BE2C (cell line): Measurements from ENCODE around the gene SSH3.

Experiments used
- DNase-seq: peaks from one replicate; pipeline ENCODE4 v3.0.0-alpha.2; 2020
- H3K27me3 ChIP-seq: fragments of 250-450 bp; sonication (Bioruptor Pico); 2 replicates; pipeline ENCODE4 v1.5.1; 2020; ENCODE audit warnings: mild to moderate bottlenecking
- H3K36me3 ChIP-seq: fragments of 250-450 bp; sonication (Bioruptor Pico); 2 replicates; pipeline ENCODE4 v1.5.1; 2020; ENCODE audit warnings: mild to moderate bottlenecking
- H3K4me1 ChIP-seq: fragments of 250-450 bp; sonication (Bioruptor Pico); 2 replicates; pipeline ENCODE4 v1.5.1; 2020
- H3K4me3 ChIP-seq: 2 replicates; pipeline ENCODE4 v1.5.1; 2011; ENCODE audit warnings: low read depth, low read length
- H3K9me3 ChIP-seq: fragments of 250-450 bp; sonication (Bioruptor Pico); 2 replicates; pipeline ENCODE4 v1.5.1; 2020
- CTCF ChIP-seq: IDR thresholded peaks from 2 replicates; pipeline ENCODE4 v1.5.1; 2012; ENCODE audit warnings: mild to moderate bottlenecking, low read depth, low read length

SSH3 gene

GRCh38 chr11:67355023-67355793, 51.9 kb downstream of the SSH3 start:
- Histone ChIP-seq H3K27me3 (no peaks in the 10 kb centered on the region), H3K4me3 (no peak overlapping the region), H3K36me3 (no peaks in the 10 kb centered on the region), H3K9me3 (no peaks in the 10 kb centered on the region), H3K4me1 (peaks cover 13% of the 10 kb centered on the region)
- TF ChIP-seq CTCF = no peak
- DNase-seq = no peak

- no peak for DNase-seq
Measured at GRCh38 chr11:67355794-67356386, 52.6 kb downstream of the SSH3 start.

GRCh38 chr11:67356387-67356863, 53.1 kb downstream of the SSH3 start:
- no peak for DNase-seq
- H3K9me3 ChIP-seq = no peaks in the 10 kb centered on the region
- no peak for TF ChIP-seq CTCF
- peaks cover 13% of the 10 kb centered on the region for H3K4me1 ChIP-seq
- no peak overlapping the region for H3K4me3 ChIP-seq
- H3K27me3 ChIP-seq = no peaks in the 10 kb centered on the region
- H3K36me3 ChIP-seq = no peaks in the 10 kb centered on the region

More at GRCh38 chr11:67355794-67356386, 52.6 kb downstream of the SSH3 start:
- peaks cover 13% of the 10 kb centered on the region for H3K4me1 ChIP-seq
- no peaks in the 10 kb centered on the region for H3K9me3 ChIP-seq
- H3K4me3 ChIP-seq = no peak overlapping the region
- H3K36me3 ChIP-seq = no peaks in the 10 kb centered on the region
- no peaks in the 10 kb centered on the region for H3K27me3 ChIP-seq
- no peak for TF ChIP-seq CTCF

- H3K4me3 ChIP-seq = no peak overlapping the region
- peak; percentile 99 for TF ChIP-seq CTCF
- peak; percentile 77 for DNase-seq
- no peaks in the 10 kb centered on the region for H3K27me3 ChIP-seq
- no peaks in the 10 kb centered on the region for H3K36me3 ChIP-seq
- H3K4me1 ChIP-seq = peaks cover 13% of the 10 kb centered on the region
- no peaks in the 10 kb centered on the region for H3K9me3 ChIP-seq
Measured at GRCh38 chr11:67356864-67357561, 53.7 kb downstream of the SSH3 start.

GRCh38 chr11:67357831-67358670, 54.7 kb downstream of the SSH3 start:
- DNase-seq = no peak
- TF ChIP-seq CTCF = no peak
- H3K4me3 ChIP-seq = no peak overlapping the region
- no peaks in the 10 kb centered on the region for H3K27me3 ChIP-seq
- no peaks in the 10 kb centered on the region for H3K9me3 ChIP-seq
- H3K4me1 ChIP-seq = peaks cover 13% of the 10 kb centered on the region
- no peaks in the 10 kb centered on the region for H3K36me3 ChIP-seq
